HepG2 (cell line): ENCODE measurements around the gene PIGC. TPM values are rescaled to one million over a fixed set of nuclear protein-coding genes. Genes with fewer than 3 reads are reported as not detected.

ENCODE experiments used
- CBX2 ChIP-seq, 2 experiments: fragments of 200-600 bp in 1 of 2; sonication (generic); formaldehyde crosslinking in 1 of 2; IDR thresholded peaks; 2 replicates each; pipeline versions ENCODE4 v1.7.0 to v1.8.1; 2018 to 2022; ENCODE audit warnings: low read depth in 2 of 2, low read length in 1 of 2, mild to moderate bottlenecking in 1 of 2, missing genetic modification reagents in 1 of 2
- CEBPB ChIP-seq: IDR thresholded peaks from 2 replicates; pipeline ENCODE4 v1.6.1; 2011; ENCODE audit warnings: low read depth, low read length, improper control_type of control experiment, borderline replicate concordance
- ERF ChIP-seq: IDR thresholded peaks from 2 replicates; pipeline ENCODE4 v1.6.1; 2018; ENCODE audit warnings: missing biosample characterization, missing genetic modification reagents
- GATAD2A ChIP-seq: IDR thresholded peaks from 2 replicates; pipeline ENCODE4 v1.6.1; 2016
- HOXA9 ChIP-seq: sonication (generic); formaldehyde crosslinking; IDR thresholded peaks from 2 replicates; pipeline ENCODE4 v1.8.1; 2022; ENCODE audit warnings: missing genetic modification reagents, mild to moderate bottlenecking, moderate library complexity, borderline replicate concordance
- MAFK ChIP-seq, 2 experiments: IDR thresholded peaks in 1 of 2; conservative IDR thresholded peaks in 1 of 2; 2 replicates each; pipeline ENCODE4 v1.6.1; 2011; ENCODE audit warnings: improper control_type of control experiment in 2 of 2, low read length in 2 of 2
- NFKBIZ ChIP-seq: IDR thresholded peaks from 2 replicates; pipeline ENCODE4 v1.6.1; 2018; ENCODE audit warnings: missing genetic modification reagents, missing compliant biosample characterization
- PITX1 ChIP-seq: sonication (generic); formaldehyde crosslinking; IDR thresholded peaks from 2 replicates; pipeline ENCODE4 v1.5.1; 2020; ENCODE audit warnings: mild to moderate bottlenecking, missing genetic modification reagents
- TCF7L2 ChIP-seq: IDR thresholded peaks from 2 replicates; pipeline ENCODE4 v1.6.1; 2011; ENCODE audit warnings: mild to moderate bottlenecking, low read depth, low read length, moderate library complexity
- ZFY ChIP-seq: sonication (generic); formaldehyde crosslinking; IDR thresholded peaks from 2 replicates; pipeline ENCODE4 v1.4.0; 2020; ENCODE audit warnings: missing genetic modification reagents
- ZNF232 ChIP-seq: sonication (generic); formaldehyde crosslinking; IDR thresholded peaks from 2 replicates; pipeline ENCODE4 v1.4.0; 2020; ENCODE audit warnings: missing genetic modification reagents, borderline replicate concordance
- ZNF879 ChIP-seq: sonication (generic); formaldehyde crosslinking; IDR thresholded peaks from 2 replicates; pipeline ENCODE4 v1.8.1; 2023; ENCODE audit warnings: missing genetic modification reagents
- polyA plus RNA-seq, 8 experiments: library from polyadenylated mRNA; depleted of rRNA in 3 of 8; stranded (reverse) in 7 of 8; unstranded in 1 of 8; fragments of >200 nt; fragmentation: Illumina TruSeq in 4 of 8; extraction: Trizol in 4 of 8; gene quantifications; 2 replicates each; pipeline versions ENCODE4 v1.2.1 to v1.2.3, GENCODE V29; 2011 to 2016; ENCODE audit warnings: low read depth in 4 of 8, missing spikeins in 1 of 8, mixed read lengths in 1 of 8; ENCODE audit not compliant: insufficient read depth in 1 of 8
- total RNA-seq, 5 experiments: library from RNA; depleted of rRNA; stranded (reverse); fragments of >200 nt; fragmentation: Illumina TruSeq; extraction: Trizol; gene quantifications; 2 replicates each; pipeline ENCODE4 v1.2.3, GENCODE V29; 2016; ENCODE audit warnings: low read depth in 1 of 5
- TF ChIP-seq, protein P1 (sequence below): sonication (generic); formaldehyde crosslinking; IDR thresholded peaks from 2 replicates; pipeline ENCODE4 v1.5.0; 2020; ENCODE audit warnings: mild to moderate bottlenecking, missing genetic modification reagents
- TF ChIP-seq, protein P2 (sequence below): sonication (generic); formaldehyde crosslinking; IDR thresholded peaks from 2 replicates; pipeline ENCODE4; 2020; ENCODE audit warnings: missing genetic modification reagents, mild to moderate bottlenecking, borderline replicate concordance
- TF ChIP-seq, protein P3 (sequence below), 2 experiments: sonication (generic) in 1 of 2; formaldehyde crosslinking in 1 of 2; IDR thresholded peaks; 2 replicates each; pipeline versions ENCODE4 v1.5.1 to v1.6.1; 2011 to 2020; ENCODE audit warnings: borderline replicate concordance in 1 of 2, low read depth in 1 of 2, low read length in 1 of 2, mild to moderate bottlenecking in 1 of 2, missing genetic modification reagents in 1 of 2, moderate library complexity in 1 of 2
- TF ChIP-seq, protein P4 (sequence below): sonication (generic); formaldehyde crosslinking; IDR thresholded peaks from 2 replicates; pipeline ENCODE4 v1.5.1; 2020; ENCODE audit warnings: mild to moderate bottlenecking, missing genetic modification reagents, moderate library complexity

PIGC gene
- total and polyA plus RNA-seq, 2 of the 13 experiments (the other 11 are each of a cell fraction or from before 2014, with no cell fraction given) = 26.7 to 29.5 TPM

DNA sequence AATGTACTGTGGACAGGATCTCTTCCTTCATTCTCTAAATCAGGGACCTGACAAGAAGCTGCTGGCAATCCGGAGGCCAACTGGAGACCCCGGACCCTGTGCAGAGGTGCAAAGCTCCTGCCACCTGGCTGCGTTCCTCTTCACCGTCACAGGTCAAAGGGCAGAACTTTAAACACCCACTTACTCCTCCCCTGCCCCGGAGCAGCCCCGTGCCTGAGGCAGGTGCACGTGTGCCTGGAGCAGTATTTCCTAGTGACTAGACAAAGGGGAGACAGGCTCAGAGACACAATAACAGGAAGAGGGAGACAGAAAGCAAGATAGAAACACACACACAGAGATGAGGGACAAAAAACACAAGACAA, 6.6 kb upstream of the PIGC start (continued):
- TF ChIP-seq, protein P1, sequence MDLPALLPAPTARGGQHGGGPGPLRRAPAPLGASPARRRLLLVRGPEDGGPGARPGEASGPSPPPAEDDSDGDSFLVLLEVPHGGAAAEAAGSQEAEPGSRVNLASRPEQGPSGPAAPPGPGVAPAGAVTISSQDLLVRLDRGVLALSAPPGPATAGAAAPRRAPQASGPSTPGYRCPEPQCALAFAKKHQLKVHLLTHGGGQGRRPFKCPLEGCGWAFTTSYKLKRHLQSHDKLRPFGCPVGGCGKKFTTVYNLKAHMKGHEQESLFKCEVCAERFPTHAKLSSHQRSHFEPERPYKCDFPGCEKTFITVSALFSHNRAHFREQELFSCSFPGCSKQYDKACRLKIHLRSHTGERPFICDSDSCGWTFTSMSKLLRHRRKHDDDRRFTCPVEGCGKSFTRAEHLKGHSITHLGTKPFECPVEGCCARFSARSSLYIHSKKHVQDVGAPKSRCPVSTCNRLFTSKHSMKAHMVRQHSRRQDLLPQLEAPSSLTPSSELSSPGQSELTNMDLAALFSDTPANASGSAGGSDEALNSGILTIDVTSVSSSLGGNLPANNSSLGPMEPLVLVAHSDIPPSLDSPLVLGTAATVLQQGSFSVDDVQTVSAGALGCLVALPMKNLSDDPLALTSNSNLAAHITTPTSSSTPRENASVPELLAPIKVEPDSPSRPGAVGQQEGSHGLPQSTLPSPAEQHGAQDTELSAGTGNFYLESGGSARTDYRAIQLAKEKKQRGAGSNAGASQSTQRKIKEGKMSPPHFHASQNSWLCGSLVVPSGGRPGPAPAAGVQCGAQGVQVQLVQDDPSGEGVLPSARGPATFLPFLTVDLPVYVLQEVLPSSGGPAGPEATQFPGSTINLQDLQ (CRISPR knock-in tag) = no peak
- TF ChIP-seq TCF7L2 = no peak
- TF ChIP-seq, protein P2, sequence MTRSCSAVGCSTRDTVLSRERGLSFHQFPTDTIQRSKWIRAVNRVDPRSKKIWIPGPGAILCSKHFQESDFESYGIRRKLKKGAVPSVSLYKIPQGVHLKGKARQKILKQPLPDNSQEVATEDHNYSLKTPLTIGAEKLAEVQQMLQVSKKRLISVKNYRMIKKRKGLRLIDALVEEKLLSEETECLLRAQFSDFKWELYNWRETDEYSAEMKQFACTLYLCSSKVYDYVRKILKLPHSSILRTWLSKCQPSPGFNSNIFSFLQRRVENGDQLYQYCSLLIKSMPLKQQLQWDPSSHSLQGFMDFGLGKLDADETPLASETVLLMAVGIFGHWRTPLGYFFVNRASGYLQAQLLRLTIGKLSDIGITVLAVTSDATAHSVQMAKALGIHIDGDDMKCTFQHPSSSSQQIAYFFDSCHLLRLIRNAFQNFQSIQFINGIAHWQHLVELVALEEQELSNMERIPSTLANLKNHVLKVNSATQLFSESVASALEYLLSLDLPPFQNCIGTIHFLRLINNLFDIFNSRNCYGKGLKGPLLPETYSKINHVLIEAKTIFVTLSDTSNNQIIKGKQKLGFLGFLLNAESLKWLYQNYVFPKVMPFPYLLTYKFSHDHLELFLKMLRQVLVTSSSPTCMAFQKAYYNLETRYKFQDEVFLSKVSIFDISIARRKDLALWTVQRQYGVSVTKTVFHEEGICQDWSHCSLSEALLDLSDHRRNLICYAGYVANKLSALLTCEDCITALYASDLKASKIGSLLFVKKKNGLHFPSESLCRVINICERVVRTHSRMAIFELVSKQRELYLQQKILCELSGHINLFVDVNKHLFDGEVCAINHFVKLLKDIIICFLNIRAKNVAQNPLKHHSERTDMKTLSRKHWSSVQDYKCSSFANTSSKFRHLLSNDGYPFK (CRISPR knock-in tag) = no peak
- peak; percentile 21; the same call in 1 of the 2 replicates for TF ChIP-seq GATAD2A (CRISPR knock-in tag)
- no peak for TF ChIP-seq ZNF879 (CRISPR knock-in tag)
- no peak for TF ChIP-seq CBX2 (IDR thresholded peaks at IDR 0.05; ENCODE audit: low read depth, low read length)
- no peak for TF ChIP-seq CBX2 (CRISPR knock-in tag; IDR thresholded peaks at IDR 0.05; ENCODE audit: low read depth)
- TF ChIP-seq HOXA9 = no peak
- TF ChIP-seq, protein P3, sequence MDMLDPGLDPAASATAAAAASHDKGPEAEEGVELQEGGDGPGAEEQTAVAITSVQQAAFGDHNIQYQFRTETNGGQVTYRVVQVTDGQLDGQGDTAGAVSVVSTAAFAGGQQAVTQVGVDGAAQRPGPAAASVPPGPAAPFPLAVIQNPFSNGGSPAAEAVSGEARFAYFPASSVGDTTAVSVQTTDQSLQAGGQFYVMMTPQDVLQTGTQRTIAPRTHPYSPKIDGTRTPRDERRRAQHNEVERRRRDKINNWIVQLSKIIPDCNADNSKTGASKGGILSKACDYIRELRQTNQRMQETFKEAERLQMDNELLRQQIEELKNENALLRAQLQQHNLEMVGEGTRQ (IDR thresholded peaks at IDR 0.05; ENCODE audit: low read depth, low read length) = no peak
- TF ChIP-seq, protein P3 (CRISPR knock-in tag; IDR thresholded peaks at IDR 0.05; ENCODE audit: borderline replicate concordance) = no peak
- TF ChIP-seq ERF (CRISPR knock-in tag) = no peak; the same call in 1 of the 2 replicates
- TF ChIP-seq ZNF232 = no peak
- TF ChIP-seq, protein P4, sequence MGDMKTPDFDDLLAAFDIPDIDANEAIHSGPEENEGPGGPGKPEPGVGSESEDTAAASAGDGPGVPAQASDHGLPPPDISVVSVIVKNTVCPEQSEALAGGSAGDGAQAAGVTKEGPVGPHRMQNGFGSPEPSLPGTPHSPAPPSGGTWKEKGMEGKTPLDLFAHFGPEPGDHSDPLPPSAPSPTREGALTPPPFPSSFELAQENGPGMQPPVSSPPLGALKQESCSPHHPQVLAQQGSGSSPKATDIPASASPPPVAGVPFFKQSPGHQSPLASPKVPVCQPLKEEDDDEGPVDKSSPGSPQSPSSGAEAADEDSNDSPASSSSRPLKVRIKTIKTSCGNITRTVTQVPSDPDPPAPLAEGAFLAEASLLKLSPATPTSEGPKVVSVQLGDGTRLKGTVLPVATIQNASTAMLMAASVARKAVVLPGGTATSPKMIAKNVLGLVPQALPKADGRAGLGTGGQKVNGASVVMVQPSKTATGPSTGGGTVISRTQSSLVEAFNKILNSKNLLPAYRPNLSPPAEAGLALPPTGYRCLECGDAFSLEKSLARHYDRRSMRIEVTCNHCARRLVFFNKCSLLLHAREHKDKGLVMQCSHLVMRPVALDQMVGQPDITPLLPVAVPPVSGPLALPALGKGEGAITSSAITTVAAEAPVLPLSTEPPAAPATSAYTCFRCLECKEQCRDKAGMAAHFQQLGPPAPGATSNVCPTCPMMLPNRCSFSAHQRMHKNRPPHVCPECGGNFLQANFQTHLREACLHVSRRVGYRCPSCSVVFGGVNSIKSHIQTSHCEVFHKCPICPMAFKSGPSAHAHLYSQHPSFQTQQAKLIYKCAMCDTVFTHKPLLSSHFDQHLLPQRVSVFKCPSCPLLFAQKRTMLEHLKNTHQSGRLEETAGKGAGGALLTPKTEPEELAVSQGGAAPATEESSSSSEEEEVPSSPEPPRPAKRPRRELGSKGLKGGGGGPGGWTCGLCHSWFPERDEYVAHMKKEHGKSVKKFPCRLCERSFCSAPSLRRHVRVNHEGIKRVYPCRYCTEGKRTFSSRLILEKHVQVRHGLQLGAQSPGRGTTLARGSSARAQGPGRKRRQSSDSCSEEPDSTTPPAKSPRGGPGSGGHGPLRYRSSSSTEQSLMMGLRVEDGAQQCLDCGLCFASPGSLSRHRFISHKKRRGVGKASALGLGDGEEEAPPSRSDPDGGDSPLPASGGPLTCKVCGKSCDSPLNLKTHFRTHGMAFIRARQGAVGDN (CRISPR knock-in tag) = peak; percentile 79
- TF ChIP-seq PITX1 = peak; percentile 72; the same call in 1 of the 2 replicates
- no peak for TF ChIP-seq CEBPB
- TF ChIP-seq ZFY = no peak
- no peak for TF ChIP-seq MAFK (conservative IDR thresholded peaks at IDR 0.05 in 1 of 2, IDR thresholded peaks at IDR 0.05 in 1 of 2; ENCODE audit: low read length in 2 of 2)
- TF ChIP-seq NFKBIZ (CRISPR knock-in tag) = no peak
